Measurements from ENCODE around the gene EMID1.

The EMID1 gene

DNA sequence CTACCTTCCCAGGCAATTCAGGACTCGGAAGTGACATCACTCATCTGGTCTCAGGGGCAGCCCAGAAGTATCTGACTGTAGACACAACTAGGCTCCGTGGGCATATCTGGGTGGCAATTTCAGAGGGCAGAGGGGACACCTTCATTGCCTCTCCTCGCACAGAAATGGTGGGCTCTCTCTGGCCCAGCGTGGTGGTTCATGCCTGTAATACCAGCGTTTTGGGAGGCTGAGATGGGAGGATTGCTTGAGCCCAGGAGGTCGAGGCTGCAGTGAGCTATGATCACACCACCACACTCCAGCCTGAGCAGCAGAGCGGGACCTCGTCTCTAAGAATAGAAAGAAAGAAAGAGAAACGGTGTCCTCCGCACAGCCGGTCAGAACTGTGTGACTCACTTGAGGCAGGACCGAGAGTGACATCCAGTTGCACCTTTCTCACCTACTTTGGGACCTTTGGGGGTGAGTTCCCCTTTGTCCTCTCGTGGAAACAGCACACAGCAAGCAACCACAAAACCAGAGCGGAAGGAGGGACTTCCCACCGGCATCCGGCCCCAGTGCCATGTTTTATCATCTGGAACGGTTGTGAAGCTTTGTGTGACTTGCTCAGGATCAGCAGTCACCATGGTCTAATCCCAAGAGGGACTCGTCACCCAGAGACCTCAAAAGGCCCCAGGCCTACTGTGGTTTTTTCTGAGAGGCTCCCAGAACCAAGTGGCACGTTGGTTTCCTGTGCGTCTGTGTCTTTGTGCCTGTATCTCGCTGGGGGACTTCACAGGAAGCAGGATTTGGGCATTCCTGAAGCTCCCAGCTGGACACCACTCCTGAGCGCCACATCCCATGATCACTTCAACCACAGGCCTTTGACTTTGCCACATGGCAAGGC is 38.4 kb upstream of the EMID1 start:
- Histone ChIP-seq H3K79me2 (ENCODE audit: insufficient read depth, low read depth) (no peaks in the 10 kb centered on the region), H3K36me3 (ENCODE audit: insufficient read depth) (no peaks in the 10 kb centered on the region), H3K27me3 (ENCODE audit: insufficient read depth, low read depth) (no peaks in the 10 kb centered on the region), H4K20me1 (ENCODE audit: insufficient read depth) (no peaks in the 10 kb centered on the region), H2AFZ (ENCODE audit: low read depth) (no peak overlapping the region), H3K4me3 (IDR thresholded peaks at IDR 0.05; ENCODE audit: insufficient read depth, low read depth, low read length) (no peak overlapping the region), H3K27ac (no peak overlapping the region), H3K4me1 (ENCODE audit: low read depth, poor library complexity, severe bottlenecking) (no peaks in the 10 kb centered on the region), H3K4me2 (no peak overlapping the region), H3K9ac (no peak overlapping the region)
- no peak for TF ChIP-seq CTCF (conservative IDR thresholded peaks at IDR 0.05; ENCODE audit: low read depth, low read length)

DNA sequence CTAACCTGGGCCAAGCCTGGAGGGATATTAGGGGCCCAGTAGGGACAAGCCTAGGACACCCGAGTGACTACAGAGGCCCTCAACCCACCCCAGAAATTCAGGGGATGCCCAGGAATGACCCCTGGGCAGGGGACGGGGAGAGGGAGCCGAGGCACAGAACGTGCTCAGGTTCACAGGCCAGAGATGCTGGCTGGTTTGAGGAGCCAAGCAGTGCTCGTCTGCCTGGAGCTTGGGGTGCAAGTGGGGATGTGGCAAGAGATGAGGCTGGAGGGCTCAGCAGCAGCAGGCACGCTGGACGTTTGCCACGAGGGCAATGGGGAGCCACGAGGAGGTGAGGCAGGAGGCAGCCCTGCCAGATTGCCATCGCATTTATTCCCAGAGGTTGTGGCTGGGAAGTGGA is 34.0 kb upstream of the EMID1 start:
- H3K36me3 ChIP-seq (ENCODE audit: insufficient read depth): no peaks in the 10 kb centered on the region

DNA sequence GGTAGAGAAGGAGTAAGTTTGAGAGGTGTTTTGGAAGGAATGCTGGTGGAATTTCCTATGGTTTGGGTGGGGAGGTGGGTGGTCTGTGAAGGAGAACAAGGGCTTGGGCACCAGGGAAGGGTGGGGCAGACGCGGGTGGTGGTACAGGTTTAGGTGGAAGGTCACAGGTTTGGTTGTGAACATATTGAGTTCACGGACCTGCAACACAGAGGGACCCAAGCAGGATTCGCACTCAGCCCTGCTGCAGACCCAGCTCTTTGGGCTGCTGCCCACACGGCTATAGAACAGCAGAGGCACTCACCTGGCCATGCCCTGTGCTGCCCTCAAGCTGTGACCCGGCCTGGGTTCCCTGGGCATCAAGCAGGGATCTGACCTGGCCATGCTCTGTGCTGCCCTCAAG is 33.5 kb upstream of the EMID1 start:
- H4K20me1 ChIP-seq (ENCODE audit: insufficient read depth): no peaks in the 10 kb centered on the region
- no peak for TF ChIP-seq CTCF (conservative IDR thresholded peaks at IDR 0.05; ENCODE audit: low read depth, low read length)
- H3K9ac ChIP-seq: no peak overlapping the region
- H2AFZ ChIP-seq (ENCODE audit: low read depth): no peak overlapping the region
- H3K27me3 ChIP-seq (ENCODE audit: insufficient read depth, low read depth): no peaks in the 10 kb centered on the region
- H3K79me2 ChIP-seq (ENCODE audit: insufficient read depth, low read depth): no peaks in the 10 kb centered on the region
- H3K4me3 ChIP-seq (IDR thresholded peaks at IDR 0.05; ENCODE audit: insufficient read depth, low read depth, low read length): no peak overlapping the region
- H3K27ac ChIP-seq: no peak overlapping the region
- H3K4me2 ChIP-seq: no peak overlapping the region
- no peaks in the 10 kb centered on the region for H3K36me3 ChIP-seq (ENCODE audit: insufficient read depth)
- no peaks in the 10 kb centered on the region for H3K4me1 ChIP-seq (ENCODE audit: low read depth, poor library complexity, severe bottlenecking)

More for the DNA sequence above, 34.0 kb upstream of the EMID1 start:
- no peak overlapping the region for H3K4me2 ChIP-seq
- no peaks in the 10 kb centered on the region for H3K27me3 ChIP-seq (ENCODE audit: insufficient read depth, low read depth)
- TF ChIP-seq CTCF (conservative IDR thresholded peaks at IDR 0.05; ENCODE audit: low read depth, low read length): no peak
- H3K9ac ChIP-seq: no peak overlapping the region
- no peak overlapping the region for H2AFZ ChIP-seq (ENCODE audit: low read depth)
- H3K79me2 ChIP-seq (ENCODE audit: insufficient read depth, low read depth): no peaks in the 10 kb centered on the region
- H3K4me1 ChIP-seq (ENCODE audit: low read depth, poor library complexity, severe bottlenecking): no peaks in the 10 kb centered on the region
- no peak overlapping the region for H3K27ac ChIP-seq
- no peak overlapping the region for H3K4me3 ChIP-seq (IDR thresholded peaks at IDR 0.05; ENCODE audit: insufficient read depth, low read depth, low read length)
- H4K20me1 ChIP-seq (ENCODE audit: insufficient read depth): no peaks in the 10 kb centered on the region

GRCh38 chr22:29175312-29175835 is 30.3 kb upstream of the EMID1 start:
- H3K79me2 ChIP-seq (ENCODE audit: insufficient read depth, low read depth): no peaks in the 10 kb centered on the region
- H3K27me3 ChIP-seq (ENCODE audit: insufficient read depth, low read depth): no peaks in the 10 kb centered on the region
- no peak overlapping the region for H3K27ac ChIP-seq
- no peaks in the 10 kb centered on the region for H4K20me1 ChIP-seq (ENCODE audit: insufficient read depth)
- no peak for TF ChIP-seq CTCF (conservative IDR thresholded peaks at IDR 0.05; ENCODE audit: low read depth, low read length)
- H2AFZ ChIP-seq (ENCODE audit: low read depth): no peak overlapping the region
- no peaks in the 10 kb centered on the region for H3K4me1 ChIP-seq (ENCODE audit: low read depth, poor library complexity, severe bottlenecking)
- no peak overlapping the region for H3K4me2 ChIP-seq
- H3K9ac ChIP-seq: no peak overlapping the region
- no peak overlapping the region for H3K4me3 ChIP-seq (IDR thresholded peaks at IDR 0.05; ENCODE audit: insufficient read depth, low read depth, low read length)
- no peaks in the 10 kb centered on the region for H3K36me3 ChIP-seq (ENCODE audit: insufficient read depth)
